Astrocyte (in vitro differentiated cells and primary cell): Measurements from ENCODE around the gene XPC.

Experiments used
- EZH2 ChIP-seq: IDR thresholded peaks from 2 replicates; pipeline ENCODE4 v1.6.1; 2012; ENCODE audit warnings: mild to moderate bottlenecking, low read length, inconsistent platforms; ENCODE audit not compliant: insufficient read depth
- TF ChIP-seq, protein P1 (sequence below): IDR thresholded peaks from 2 replicates; pipeline ENCODE4 v1.5.1; 2011; ENCODE audit warnings: low read depth, mild to moderate bottlenecking, inconsistent platforms, low read length, moderate library complexity; ENCODE audit not compliant: insufficient read depth

DNA sequence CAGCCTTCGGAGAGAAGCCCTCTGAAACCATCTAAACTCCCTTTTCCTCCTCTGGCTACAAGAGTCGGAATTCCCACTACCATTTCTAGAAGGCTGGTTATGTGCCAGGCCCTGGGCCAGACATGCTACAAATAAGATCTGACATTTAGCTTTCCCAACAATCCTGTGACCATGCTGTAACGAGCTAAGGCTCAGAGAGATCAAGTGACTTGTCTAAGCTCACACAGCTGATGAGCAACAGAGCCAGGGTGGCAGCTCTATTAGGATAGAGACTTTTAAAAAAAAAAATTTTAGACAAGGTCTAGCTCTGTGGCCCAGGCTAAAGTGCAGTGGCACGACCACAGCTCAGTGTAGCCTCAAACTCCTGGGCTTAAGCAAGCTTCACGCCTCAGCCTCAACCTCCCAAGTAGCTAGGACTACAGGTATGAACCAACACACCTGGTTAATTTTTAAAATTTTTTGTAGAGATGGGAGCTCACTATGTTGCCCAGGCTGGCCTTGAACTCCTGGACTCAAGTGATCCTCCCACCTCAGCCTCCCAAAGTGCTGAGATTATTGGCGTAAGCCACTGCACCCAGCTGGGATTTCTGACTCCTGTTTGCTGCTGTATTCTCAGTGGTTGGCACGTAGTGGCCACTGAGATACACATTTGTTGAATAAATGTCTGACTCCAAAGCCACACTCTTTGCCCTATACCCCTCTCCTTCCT lies 34.8 kb upstream of the XPC start:
- TF ChIP-seq, protein P1, sequence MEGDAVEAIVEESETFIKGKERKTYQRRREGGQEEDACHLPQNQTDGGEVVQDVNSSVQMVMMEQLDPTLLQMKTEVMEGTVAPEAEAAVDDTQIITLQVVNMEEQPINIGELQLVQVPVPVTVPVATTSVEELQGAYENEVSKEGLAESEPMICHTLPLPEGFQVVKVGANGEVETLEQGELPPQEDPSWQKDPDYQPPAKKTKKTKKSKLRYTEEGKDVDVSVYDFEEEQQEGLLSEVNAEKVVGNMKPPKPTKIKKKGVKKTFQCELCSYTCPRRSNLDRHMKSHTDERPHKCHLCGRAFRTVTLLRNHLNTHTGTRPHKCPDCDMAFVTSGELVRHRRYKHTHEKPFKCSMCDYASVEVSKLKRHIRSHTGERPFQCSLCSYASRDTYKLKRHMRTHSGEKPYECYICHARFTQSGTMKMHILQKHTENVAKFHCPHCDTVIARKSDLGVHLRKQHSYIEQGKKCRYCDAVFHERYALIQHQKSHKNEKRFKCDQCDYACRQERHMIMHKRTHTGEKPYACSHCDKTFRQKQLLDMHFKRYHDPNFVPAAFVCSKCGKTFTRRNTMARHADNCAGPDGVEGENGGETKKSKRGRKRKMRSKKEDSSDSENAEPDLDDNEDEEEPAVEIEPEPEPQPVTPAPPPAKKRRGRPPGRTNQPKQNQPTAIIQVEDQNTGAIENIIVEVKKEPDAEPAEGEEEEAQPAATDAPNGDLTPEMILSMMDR, result no peak
- TF ChIP-seq EZH2, result no peak
